Smooth muscle cell (in vitro differentiated cells): Measurements from ENCODE around the gene SUPT3H. TPM values are rescaled to one million over a fixed set of nuclear protein-coding genes. Genes with fewer than 3 reads are reported as not detected.

Source experiments
- DNase-seq: peaks from one replicate; lab custom pipeline; 2025; ENCODE audit not compliant: unreplicated experiment; lab: John Stamatoyannopoulos, UW
- H2AFZ ChIP-seq: fragments of 200-600 bp; sonication (generic); 2 replicates; pipeline ENCODE4 v1.6.0; 2016; ENCODE audit warnings: antibody characterized with exemption, low read depth, mild to moderate bottlenecking
- H3F3A ChIP-seq: fragments of 200-600 bp; sonication (generic); 2 replicates; pipeline ENCODE4 v1.6.0; 2017; ENCODE audit warnings: antibody characterized with exemption, low read depth
- H3K27ac ChIP-seq: fragments of 200-600 bp; sonication (generic); 2 replicates; pipeline ENCODE4 v1.5.1; 2016; ENCODE audit warnings: low read depth, mild to moderate bottlenecking
- H3K27me3 ChIP-seq: fragments of 200-600 bp; sonication (generic); 2 replicates; pipeline ENCODE4 v1.6.1; 2016; ENCODE audit warnings: low read depth, mild to moderate bottlenecking
- H3K36me3 ChIP-seq: fragments of 200-600 bp; sonication (generic); 2 replicates; pipeline ENCODE4 v1.5.1; 2016; ENCODE audit warnings: low read depth
- H3K4me1 ChIP-seq: fragments of 200-600 bp; sonication (generic); 2 replicates; pipeline ENCODE4 v1.5.1; 2016; ENCODE audit warnings: low read depth
- H3K4me2 ChIP-seq: fragments of 200-600 bp; sonication (generic); 2 replicates; pipeline ENCODE4 v1.6.0; 2016; ENCODE audit warnings: mild to moderate bottlenecking
- H3K4me3 ChIP-seq: fragments of 200-600 bp; sonication (generic); 2 replicates; pipeline ENCODE4 v1.5.1; 2016; ENCODE audit warnings: mild to moderate bottlenecking
- H3K79me2 ChIP-seq: fragments of 200-600 bp; sonication (generic); 2 replicates; pipeline ENCODE4 v1.6.0; 2016; ENCODE audit warnings: low read depth, mild to moderate bottlenecking
- H3K9ac ChIP-seq: fragments of 200-600 bp; sonication (generic); 2 replicates; pipeline ENCODE4 v1.6.0; 2016; ENCODE audit warnings: low read depth
- H3K9me3 ChIP-seq: fragments of 200-600 bp; sonication (generic); replicated peaks from 2 replicates; pipeline ENCODE4 v1.5.1; 2016; ENCODE audit warnings: low read depth
- H4K20me1 ChIP-seq: fragments of 200-600 bp; sonication (generic); 2 replicates; pipeline ENCODE4 v1.6.0; 2016; ENCODE audit warnings: low read depth
- CTCF ChIP-seq: fragments of 200-600 bp; sonication (generic); IDR thresholded peaks from 2 replicates; pipeline ENCODE4 v1.5.1; 2017; ENCODE audit warnings: borderline replicate concordance, mild to moderate bottlenecking, antibody characterized with exemption; ENCODE audit not compliant: insufficient read depth, poor library complexity, severe bottlenecking
- WGBS: methylation state at CpG from one replicate; pipeline ENCODE4 v1.1.7; 2016; ENCODE audit warnings: low lambda C conversion rate; 5-methylcytosine and 5-hydroxymethylcytosine counted together
- polyA plus RNA-seq: library from polyadenylated mRNA; unstranded; fragments of >200 nt; fragmentation: Nextera tagmentation; extraction: Ambion mirVana; gene quantifications from 2 replicates; pipeline ENCODE4 v1.2.1, GENCODE V29; 2016
- total RNA-seq: library from RNA; depleted of rRNA; stranded (reverse); fragments of >200 nt; gene quantifications from 2 replicates; pipeline ENCODE4 v1.2.3, GENCODE V29; 2014

The SUPT3H gene
- total and polyA plus RNA-seq, 2 experiments from 2014 or later, result 19.4 to 22.9 TPM

- Histone ChIP-seq H3K4me3 (no peak overlapping the region), H3K27me3 (no peaks in the 10 kb centered on the region), H3K27ac (no peak overlapping the region), H3K9me3 (no peaks in the 10 kb centered on the region), H3K36me3 (no peaks in the 10 kb centered on the region), H3K79me2 (no peaks in the 10 kb centered on the region), H3K4me1 (no peaks in the 10 kb centered on the region), H3K4me2 (no peak overlapping the region), H3K9ac (no peak overlapping the region), H2AFZ (no peak overlapping the region), H3F3A (no peaks in the 10 kb centered on the region), H4K20me1 (no peaks in the 10 kb centered on the region)
- DNase-seq, result no peak
- no peak for TF ChIP-seq CTCF
- WGBS, result 94% methylated on average over 1 of the region's 1 CpG
Measured at GRCh38 chr6:45222380-45222779, 155.4 kb downstream of the SUPT3H start.

- H3K9me3 ChIP-seq, result peaks cover 5% of the 10 kb centered on the region
- no peaks in the 10 kb centered on the region for H4K20me1 ChIP-seq
- H3F3A ChIP-seq, result no peaks in the 10 kb centered on the region
- WGBS, result 100% methylated on average over 1 of the region's 1 CpG
- H3K27me3 ChIP-seq, result no peaks in the 10 kb centered on the region
- DNase-seq, result no peak
- TF ChIP-seq CTCF, result no peak
- no peaks in the 10 kb centered on the region for H3K36me3 ChIP-seq
- no peak overlapping the region for H3K27ac ChIP-seq
- peaks cover 7% of the 10 kb centered on the region for H3K4me1 ChIP-seq
- H3K4me2 ChIP-seq, result no peak overlapping the region
- no peak overlapping the region for H3K4me3 ChIP-seq
- H2AFZ ChIP-seq, result no peak overlapping the region
- no peak overlapping the region for H3K9ac ChIP-seq
- H3K79me2 ChIP-seq, result no peaks in the 10 kb centered on the region
Measured at GRCh38 chr6:45215759-45216158, 162.0 kb downstream of the SUPT3H start.

GRCh38 chr6:45212976-45213375 lies 164.8 kb downstream of the SUPT3H start:
- Histone ChIP-seq H2AFZ (no peak overlapping the region), H3K4me1 (peaks cover 7% of the 10 kb centered on the region), H3K9me3 (peaks cover 5% of the 10 kb centered on the region), H3K4me2 (no peak overlapping the region), H3K4me3 (no peak overlapping the region), H4K20me1 (no peaks in the 10 kb centered on the region), H3K36me3 (no peaks in the 10 kb centered on the region), H3K79me2 (no peaks in the 10 kb centered on the region), H3F3A (no peaks in the 10 kb centered on the region), H3K27me3 (no peaks in the 10 kb centered on the region), H3K27ac (no peak overlapping the region), H3K9ac (no peak overlapping the region)
- DNase-seq, result no peak
- no peak for TF ChIP-seq CTCF
- WGBS, result 59% methylated on average over 3 of the region's 3 CpGs

- Histone ChIP-seq H3K79me2 (no peaks in the 10 kb centered on the region), H3K4me2 (no peak overlapping the region), H2AFZ (no peak overlapping the region), H4K20me1 (no peaks in the 10 kb centered on the region), H3K9me3 (no peaks in the 10 kb centered on the region), H3K36me3 (no peaks in the 10 kb centered on the region), H3K27me3 (no peaks in the 10 kb centered on the region), H3K4me3 (no peak overlapping the region), H3K27ac (peak overlapping the region; percentile 14), H3K9ac (no peak overlapping the region), H3F3A (no peaks in the 10 kb centered on the region), H3K4me1 (peaks cover 7% of the 10 kb centered on the region)
- WGBS, result 79% methylated on average over 2 of the region's 2 CpGs
- no peak for TF ChIP-seq CTCF
- no peak for DNase-seq
Measured at GRCh38 chr6:45209762-45210161, 168.0 kb downstream of the SUPT3H start.
